Medulla oblongata (tissue), 1 donor: ENCODE data around the gene MLLT3.

Source experiments
- DNase-seq: peaks from one replicate; pipeline ENCODE4 v3.0.0-alpha.2; 2015; ENCODE audit errors: extremely low spot score

The MLLT3 gene

GRCh38 chr9:20512636-20513035 lies 109.7 kb downstream of the MLLT3 start:
- DNase-seq: no peak

- no peak for DNase-seq
These were observed 110.2 kb downstream of the MLLT3 start for GRCh38 chr9:20512106-20512505.

- DNase-seq: no peak
These were observed 110.6 kb downstream of the MLLT3 start for GRCh38 chr9:20511686-20512085.

GRCh38 chr9:20509466-20509865 lies 112.8 kb downstream of the MLLT3 start:
- no peak for DNase-seq

- DNase-seq: no peak
These were observed 114.1 kb downstream of the MLLT3 start for GRCh38 chr9:20508242-20508641.

GRCh38 chr9:20507431-20507830 lies 114.9 kb downstream of the MLLT3 start:
- no peak for DNase-seq

- no peak for DNase-seq
These were observed 116.0 kb downstream of the MLLT3 start for GRCh38 chr9:20506099-20506900.

- DNase-seq: no peak
These were observed 116.7 kb downstream of the MLLT3 start for GRCh38 chr9:20505574-20505973.

- DNase-seq: no peak
These were observed 117.4 kb downstream of the MLLT3 start for GRCh38 chr9:20504930-20505329.

- DNase-seq: no peak
These were observed 122.2 kb downstream of the MLLT3 start for GRCh38 chr9:20500101-20500500.

GRCh38 chr9:20499013-20499412 lies 123.3 kb downstream of the MLLT3 start:
- DNase-seq: no peak

GRCh38 chr9:20496328-20496727 lies 126.0 kb downstream of the MLLT3 start:
- no peak for DNase-seq

- DNase-seq: no peak
These were observed 127.2 kb downstream of the MLLT3 start for GRCh38 chr9:20495098-20495497.

GRCh38 chr9:20494035-20494434 lies 128.3 kb downstream of the MLLT3 start:
- no peak for DNase-seq

GRCh38 chr9:20492772-20493171 lies 129.5 kb downstream of the MLLT3 start:
- no peak for DNase-seq

- DNase-seq: no peak
These were observed 130.7 kb downstream of the MLLT3 start for GRCh38 chr9:20491612-20492011.

- DNase-seq: no peak
These were observed 132.0 kb downstream of the MLLT3 start for GRCh38 chr9:20490246-20490834.

- peak; percentile 43 for DNase-seq
These were observed 133.6 kb downstream of the MLLT3 start for GRCh38 chr9:20488691-20489090.

- DNase-seq: no peak
These were observed 135.7 kb downstream of the MLLT3 start for GRCh38 chr9:20486552-20486951.

GRCh38 chr9:20481437-20481836 lies 140.9 kb downstream of the MLLT3 start:
- no peak for DNase-seq

- DNase-seq: no peak
These were observed 142.1 kb downstream of the MLLT3 start for GRCh38 chr9:20480249-20480648.

- DNase-seq: no peak
These were observed 142.7 kb downstream of the MLLT3 start for GRCh38 chr9:20479419-20480155.

- peak; percentile 29 for DNase-seq
These were observed 143.5 kb downstream of the MLLT3 start for GRCh38 chr9:20478786-20479185.
